ENCODE results near the gene CTXND1. TPM values are rescaled to one million over a fixed set of nuclear protein-coding genes. Genes with fewer than 3 reads are reported as not detected.

The CTXND1 gene
- total RNA-seq, 2 donors from 2014 or later, result 0.04 TPM; not detected in 1

DNA sequence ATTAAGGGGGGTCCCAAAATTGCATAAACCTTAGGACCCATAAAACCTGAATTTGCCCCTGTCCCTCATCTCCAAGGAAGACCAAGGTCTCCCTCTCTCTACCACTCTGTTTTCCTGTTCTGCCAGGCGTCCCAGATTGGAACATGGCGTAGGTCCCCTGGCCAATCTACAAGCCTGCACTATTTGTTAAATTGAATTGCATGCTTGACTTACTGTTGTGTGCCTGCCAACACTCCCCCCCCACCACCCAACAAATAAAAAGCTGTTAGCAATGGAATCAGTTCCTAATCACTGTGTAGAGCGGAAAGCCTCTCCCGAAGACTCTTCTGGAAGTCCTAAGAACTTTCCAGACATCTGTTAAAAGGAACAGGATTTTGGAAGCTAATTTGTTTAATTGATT is 11.7 kb downstream of the CTXND1 start:
- Mint-ChIP-seq H3K36me3 (ENCODE audit: low read depth) (no peaks in the 10 kb centered on the region), H3K27me3 (ENCODE audit: insufficient read depth) (no peaks in the 10 kb centered on the region), H3K4me3 (no peak overlapping the region), H3K9me3 (no peaks in the 10 kb centered on the region), H3K27ac (no peak overlapping the region), H3K4me1 (peaks cover 14% of the 10 kb centered on the region)
- 91 to 98% methylated on average over 3 to 4 of the region's 4 CpGs for WGBS, 2 experiments (ENCODE audit: insufficient coverage in 1 of 2, insufficient read length in 1 of 2)
- H3K9me3 ChIP-seq (ENCODE audit: control insufficient read depth, low read length), result no peaks in the 10 kb centered on the region
- no peaks in the 10 kb centered on the region for H3K36me3 ChIP-seq (ENCODE audit: control insufficient read depth, insufficient read depth, low read length)
- H3K27me3 ChIP-seq (ENCODE audit: control insufficient read depth, insufficient read depth, low read length, poor library complexity, severe bottlenecking), result no peaks in the 10 kb centered on the region
- TF ChIP-seq, protein P1, sequence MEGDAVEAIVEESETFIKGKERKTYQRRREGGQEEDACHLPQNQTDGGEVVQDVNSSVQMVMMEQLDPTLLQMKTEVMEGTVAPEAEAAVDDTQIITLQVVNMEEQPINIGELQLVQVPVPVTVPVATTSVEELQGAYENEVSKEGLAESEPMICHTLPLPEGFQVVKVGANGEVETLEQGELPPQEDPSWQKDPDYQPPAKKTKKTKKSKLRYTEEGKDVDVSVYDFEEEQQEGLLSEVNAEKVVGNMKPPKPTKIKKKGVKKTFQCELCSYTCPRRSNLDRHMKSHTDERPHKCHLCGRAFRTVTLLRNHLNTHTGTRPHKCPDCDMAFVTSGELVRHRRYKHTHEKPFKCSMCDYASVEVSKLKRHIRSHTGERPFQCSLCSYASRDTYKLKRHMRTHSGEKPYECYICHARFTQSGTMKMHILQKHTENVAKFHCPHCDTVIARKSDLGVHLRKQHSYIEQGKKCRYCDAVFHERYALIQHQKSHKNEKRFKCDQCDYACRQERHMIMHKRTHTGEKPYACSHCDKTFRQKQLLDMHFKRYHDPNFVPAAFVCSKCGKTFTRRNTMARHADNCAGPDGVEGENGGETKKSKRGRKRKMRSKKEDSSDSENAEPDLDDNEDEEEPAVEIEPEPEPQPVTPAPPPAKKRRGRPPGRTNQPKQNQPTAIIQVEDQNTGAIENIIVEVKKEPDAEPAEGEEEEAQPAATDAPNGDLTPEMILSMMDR (conservative IDR thresholded peaks at IDR 0.05), result no peak
- H3K4me3 ChIP-seq (ENCODE audit: low read length), result no peak overlapping the region
- no peak overlapping the region for H3K9ac ChIP-seq (ENCODE audit: extremely low read depth, low read length, poor library complexity, severe bottlenecking)
- H3K4me1 ChIP-seq (ENCODE audit: control insufficient read depth, insufficient read depth, low read length), result peaks cover 11% of the 10 kb centered on the region
- H3K27ac ChIP-seq (ENCODE audit: low read depth, low read length), result no peak overlapping the region
- DNase-seq, result no peak

DNA sequence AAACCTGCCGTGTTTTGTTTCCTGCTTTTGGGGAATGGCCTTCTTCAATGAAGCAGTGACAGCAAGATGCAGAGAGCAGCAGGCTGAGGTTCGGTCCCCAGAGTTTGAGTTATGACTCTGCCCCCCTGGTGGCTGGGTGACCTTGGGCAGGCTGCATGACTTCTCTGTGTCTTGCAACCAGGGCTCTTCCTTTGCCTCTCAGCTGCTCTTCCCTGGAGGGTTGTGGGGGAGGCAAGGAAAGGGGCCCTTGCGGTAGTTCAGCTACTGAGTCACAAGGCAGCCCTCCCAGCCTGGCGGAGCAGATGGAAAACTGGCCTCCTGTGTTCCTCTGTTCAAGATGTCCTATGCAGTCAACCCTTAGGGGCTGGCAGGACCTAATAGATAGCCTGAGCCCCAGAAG is 17.1 kb downstream of the CTXND1 start:
- H3K27ac Mint-ChIP-seq, result no peak overlapping the region
- 90 to 100% methylated on average over 2 to 4 of the region's 4 CpGs for WGBS, 2 experiments (ENCODE audit: insufficient coverage in 1 of 2, insufficient read length in 1 of 2)
- H3K27ac ChIP-seq (ENCODE audit: low read depth, low read length), result no peak overlapping the region
- no peaks in the 10 kb centered on the region for H3K27me3 Mint-ChIP-seq (ENCODE audit: insufficient read depth)
- H3K4me1 ChIP-seq (ENCODE audit: control insufficient read depth, insufficient read depth, low read length), result no peaks in the 10 kb centered on the region
- no peaks in the 10 kb centered on the region for H3K36me3 ChIP-seq (ENCODE audit: control insufficient read depth, insufficient read depth, low read length)
- peak; percentile 90 for DNase-seq
- H3K27me3 ChIP-seq (ENCODE audit: control insufficient read depth, insufficient read depth, low read length, poor library complexity, severe bottlenecking), result no peaks in the 10 kb centered on the region
- H3K4me3 ChIP-seq (ENCODE audit: low read length), result no peak overlapping the region
- TF ChIP-seq, protein P1 (conservative IDR thresholded peaks at IDR 0.05), result peak; percentile 79
- no peaks in the 10 kb centered on the region for H3K9me3 Mint-ChIP-seq
- no peak overlapping the region for H3K9ac ChIP-seq (ENCODE audit: extremely low read depth, low read length, poor library complexity, severe bottlenecking)
- H3K9me3 ChIP-seq (ENCODE audit: control insufficient read depth, low read length), result no peaks in the 10 kb centered on the region
- H3K36me3 Mint-ChIP-seq (ENCODE audit: low read depth), result no peaks in the 10 kb centered on the region
- no peaks in the 10 kb centered on the region for H3K4me1 Mint-ChIP-seq
- H3K4me3 Mint-ChIP-seq, result no peak overlapping the region

DNA sequence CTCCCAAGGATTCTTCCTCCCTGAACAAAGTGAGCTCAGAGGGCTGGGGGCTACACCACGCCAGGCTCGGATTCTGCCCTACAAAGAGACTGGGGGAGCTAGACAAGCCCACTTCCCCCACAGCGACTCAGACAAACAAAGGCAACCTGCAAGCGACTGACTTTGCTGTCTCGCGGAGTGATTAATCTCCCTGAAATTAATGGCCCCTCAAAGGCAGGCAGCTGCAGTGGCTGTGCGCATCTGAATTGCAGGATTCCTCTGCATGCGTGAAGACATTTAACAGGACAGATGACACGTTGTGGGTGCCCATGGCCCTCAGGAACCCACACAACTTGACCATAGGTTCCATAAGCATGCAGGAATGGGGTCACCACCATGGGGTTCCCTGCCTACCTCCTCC is 18.4 kb downstream of the CTXND1 start:
- Mint-ChIP-seq H3K9me3 (no peaks in the 10 kb centered on the region), H3K27ac (no peak overlapping the region), H3K4me1 (no peaks in the 10 kb centered on the region), H3K4me3 (no peak overlapping the region), H3K27me3 (ENCODE audit: insufficient read depth) (no peaks in the 10 kb centered on the region), H3K36me3 (ENCODE audit: low read depth) (no peaks in the 10 kb centered on the region)
- peak overlapping the region; percentile 94 for H3K27ac ChIP-seq (ENCODE audit: low read depth, low read length)
- no peaks in the 10 kb centered on the region for H3K36me3 ChIP-seq (ENCODE audit: control insufficient read depth, insufficient read depth, low read length)
- 57 to 77% methylated on average over 3 to 9 of the region's 9 CpGs for WGBS, 2 experiments (ENCODE audit: insufficient coverage in 1 of 2, insufficient read length in 1 of 2)
- TF ChIP-seq, protein P1 (conservative IDR thresholded peaks at IDR 0.05), result no peak
- H3K4me1 ChIP-seq (ENCODE audit: control insufficient read depth, insufficient read depth, low read length), result no peaks in the 10 kb centered on the region
- H3K9ac ChIP-seq (ENCODE audit: extremely low read depth, low read length, poor library complexity, severe bottlenecking), result no peak overlapping the region
- no peak overlapping the region for H3K4me3 ChIP-seq (ENCODE audit: low read length)
- no peak for DNase-seq
- H3K27me3 ChIP-seq (ENCODE audit: control insufficient read depth, insufficient read depth, low read length, poor library complexity, severe bottlenecking), result no peaks in the 10 kb centered on the region
- H3K9me3 ChIP-seq (ENCODE audit: control insufficient read depth, low read length), result no peaks in the 10 kb centered on the region

Measured in endodermal cell (in vitro differentiated cells).